ENCODE data around the gene EIF2S3. TPM values are rescaled to one million over a fixed set of nuclear protein-coding genes. Genes with fewer than 3 reads are reported as not detected.

Gene EIF2S3
- 315 TPM for polyA plus RNA-seq (2013)

DNA sequence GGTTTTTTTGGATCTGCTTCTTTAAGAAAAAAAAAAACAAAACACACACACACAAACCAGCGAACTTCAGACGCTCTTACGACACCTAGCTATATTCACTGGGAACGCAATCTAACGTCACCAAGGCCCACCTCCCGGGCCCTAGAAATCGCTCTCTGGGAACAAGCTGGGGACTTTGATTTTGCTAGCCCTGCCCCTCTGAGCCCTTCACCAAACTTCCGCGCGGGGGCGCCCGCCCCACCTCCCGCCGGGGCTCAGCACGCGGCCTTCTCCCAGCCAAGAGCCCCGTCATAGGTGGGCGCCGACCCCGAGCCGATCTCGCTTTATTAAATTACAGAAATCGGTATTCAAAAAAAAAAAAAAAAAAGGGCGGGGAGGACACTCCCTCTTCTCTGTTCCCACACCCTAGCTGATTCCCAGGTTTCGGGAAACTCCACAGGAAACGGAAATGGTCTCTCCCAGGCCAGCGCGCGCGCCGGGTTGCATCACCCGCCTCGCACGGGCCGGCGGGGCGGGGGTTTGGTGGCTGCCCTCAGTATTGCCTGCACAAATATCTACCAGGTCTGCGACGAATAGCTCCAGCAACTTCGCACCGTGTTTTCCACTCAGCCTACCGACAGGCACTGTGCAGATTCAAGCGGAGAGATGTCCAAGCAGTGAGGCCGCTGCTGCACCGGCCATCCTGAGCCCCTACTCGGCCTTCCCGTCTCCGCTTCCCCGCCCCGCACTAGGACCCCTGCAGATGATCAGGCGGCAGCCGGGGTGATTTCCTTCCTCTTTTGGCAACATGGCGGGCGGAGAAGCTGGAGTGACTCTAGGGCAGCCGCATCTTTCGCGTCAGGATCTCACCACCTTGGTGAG lies at the start of gene EIF2S3:
Gene EIF2S3 (plus strand): TSS at position 775 of the 861 bp plus-strand sequence. CDS start 13 bp downstream, at position 788.
- Histone ChIP-seq H3K27ac (ENCODE audit: insufficient read depth in 1 of 2, low read depth in 1 of 2, low read length in 2 of 2, poor library complexity in 1 of 2, severe bottlenecking in 2 of 2) (peak within 1 kb of the TSS in 1 of 2 experiments; percentile 90), H3K4me3 (ENCODE audit: control insufficient read depth in 1 of 7, extremely low read depth in 1 of 7, insufficient read depth in 4 of 7, low read depth in 2 of 7, low read length in 6 of 7) (peak within 1 kb of the TSS in 4 of 7 experiments; percentile 53 to 98 (median 96)), H3K9me3 (ENCODE audit: control extremely low read depth in 1 of 5, control insufficient read depth in 4 of 5, insufficient read depth in 2 of 5, low read depth in 1 of 5, low read length in 4 of 5) (no peaks in the 10 kb centered on the region), H3K27me3 (replicated peaks in 2 of 5; ENCODE audit: control insufficient read depth in 4 of 5, insufficient read depth in 5 of 5, low read length in 4 of 5) (no peaks in the 10 kb centered on the region), H3K4me1 (ENCODE audit: control extremely low read depth in 1 of 4, control insufficient read depth in 4 of 4, insufficient read depth in 4 of 4, low read length in 3 of 4) (peaks cover 0 to 11% (median 3%) of the 10 kb centered on the region in 4 experiments), H3K36me3 (ENCODE audit: control insufficient read depth in 4 of 4, insufficient read depth in 4 of 4, low read length in 3 of 4) (peaks cover 2 to 22% (median 14%) of the 10 kb centered on the region in 4 experiments)
- DNase-seq = peak; percentile 95 to 98 (median 98)
- ChIA-PET POLR2A (interaction anchor here (0.6 to 2.2 kb wide), 6 partner anchors 29 to 176 kb away, joined by 3 to 10 read pairs (median 5); partner anchors contain the start of genes APOO and CXorf58), CTCF (interaction anchor here (0.9 to 1.8 kb wide), 9 partner anchors 11 to 153 kb away, joined by 3 to 14 read pairs (median 4); partner anchors contain the start of gene KLHL15)
- WGBS (ENCODE audit: insufficient coverage) = 3% methylated on average over 39 of the region's 57 CpGs

DNA sequence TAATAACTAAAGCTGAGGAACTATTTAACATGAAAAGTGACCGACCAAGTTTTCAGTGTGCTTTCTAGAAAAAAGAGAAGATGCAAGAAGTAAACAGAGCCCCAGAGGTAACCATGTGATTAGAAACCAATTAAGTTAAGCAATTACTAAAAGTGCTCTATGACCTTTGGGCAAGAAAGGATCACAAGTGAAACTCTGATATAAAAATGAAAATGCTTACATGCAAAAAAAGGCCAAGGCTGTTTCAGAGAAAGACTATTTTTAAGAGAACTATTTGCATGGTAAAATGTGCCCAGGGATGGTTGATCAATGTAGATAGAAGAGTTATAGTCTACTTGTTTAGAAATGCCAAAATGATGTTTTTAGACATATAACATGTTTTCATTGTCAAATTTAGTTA lies 49.7 kb upstream of the EIF2S3 start:
- ChIA-PET POLR2A (interaction anchor here (0.6 kb wide), 1 partner anchor 262 kb away, joined by 3 read pairs; the partner anchor contains the start of gene ACOT9), CTCF (no interaction called here)
- H3K4me3 ChIP-seq (ENCODE audit: control insufficient read depth in 1 of 7, extremely low read depth in 1 of 7, insufficient read depth in 4 of 7, low read depth in 2 of 7, low read length in 6 of 7) = no peak overlapping the region
- no peak overlapping the region for H3K27ac ChIP-seq (ENCODE audit: insufficient read depth in 1 of 2, low read depth in 1 of 2, low read length in 2 of 2, poor library complexity in 1 of 2, severe bottlenecking in 2 of 2)
- no peak for DNase-seq
- WGBS (ENCODE audit: insufficient coverage) = 83% methylated on average over 1 of the region's 1 CpG
- H3K36me3 ChIP-seq (ENCODE audit: control insufficient read depth in 4 of 4, insufficient read depth in 4 of 4, low read length in 3 of 4) = peaks cover 0 to 13% (median 6%) of the 10 kb centered on the region in 4 experiments
- H3K4me1 ChIP-seq (ENCODE audit: control extremely low read depth in 1 of 4, control insufficient read depth in 4 of 4, insufficient read depth in 4 of 4, low read length in 3 of 4) = no peaks in the 10 kb centered on the region
- H3K9me3 ChIP-seq (ENCODE audit: control extremely low read depth in 1 of 5, control insufficient read depth in 4 of 5, insufficient read depth in 2 of 5, low read depth in 1 of 5, low read length in 4 of 5) = no peaks in the 10 kb centered on the region
- peaks cover 0 to 2% (median 0%) of the 10 kb centered on the region in 5 experiments for H3K27me3 ChIP-seq (replicated peaks in 2 of 5; ENCODE audit: control insufficient read depth in 4 of 5, insufficient read depth in 5 of 5, low read length in 4 of 5)

DNA sequence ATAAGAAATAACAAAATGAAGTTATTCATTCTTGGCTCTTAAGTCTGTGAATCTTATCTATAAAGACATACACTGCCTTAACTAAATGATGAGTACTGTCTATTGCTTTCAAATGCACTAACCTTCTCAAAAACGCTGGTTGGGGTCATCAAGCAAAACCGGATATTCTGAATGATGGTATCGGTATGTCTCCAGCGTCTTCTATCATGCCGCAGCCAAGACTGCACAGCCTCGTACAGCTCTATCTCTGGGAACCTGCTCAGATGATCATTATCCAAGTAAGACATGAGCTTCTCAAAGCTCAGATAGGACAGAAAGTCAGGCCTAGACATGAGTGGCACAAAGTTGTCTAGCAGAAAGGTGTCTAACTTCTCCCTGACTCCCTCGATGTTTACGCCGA lies 48.9 kb upstream of the EIF2S3 start:
- H3K9me3 ChIP-seq (ENCODE audit: control extremely low read depth in 1 of 5, control insufficient read depth in 4 of 5, insufficient read depth in 2 of 5, low read depth in 1 of 5, low read length in 4 of 5) = no peaks in the 10 kb centered on the region
- WGBS (ENCODE audit: insufficient coverage) = 89% methylated on average over 9 of the region's 9 CpGs
- no peak overlapping the region for H3K4me3 ChIP-seq (ENCODE audit: control insufficient read depth in 1 of 7, extremely low read depth in 1 of 7, insufficient read depth in 4 of 7, low read depth in 2 of 7, low read length in 6 of 7)
- ChIA-PET POLR2A (no interaction called here), CTCF (no interaction called here)
- H3K36me3 ChIP-seq (ENCODE audit: control insufficient read depth in 4 of 4, insufficient read depth in 4 of 4, low read length in 3 of 4) = peaks cover 0 to 11% (median 6%) of the 10 kb centered on the region in 4 experiments
- DNase-seq = no peak
- H3K27me3 ChIP-seq (replicated peaks in 2 of 5; ENCODE audit: control insufficient read depth in 4 of 5, insufficient read depth in 5 of 5, low read length in 4 of 5) = peaks cover 0 to 7% (median 0%) of the 10 kb centered on the region in 5 experiments
- H3K4me1 ChIP-seq (ENCODE audit: control extremely low read depth in 1 of 4, control insufficient read depth in 4 of 4, insufficient read depth in 4 of 4, low read length in 3 of 4) = no peaks in the 10 kb centered on the region
- no peak overlapping the region for H3K27ac ChIP-seq (ENCODE audit: insufficient read depth in 1 of 2, low read depth in 1 of 2, low read length in 2 of 2, poor library complexity in 1 of 2, severe bottlenecking in 2 of 2)

DNA sequence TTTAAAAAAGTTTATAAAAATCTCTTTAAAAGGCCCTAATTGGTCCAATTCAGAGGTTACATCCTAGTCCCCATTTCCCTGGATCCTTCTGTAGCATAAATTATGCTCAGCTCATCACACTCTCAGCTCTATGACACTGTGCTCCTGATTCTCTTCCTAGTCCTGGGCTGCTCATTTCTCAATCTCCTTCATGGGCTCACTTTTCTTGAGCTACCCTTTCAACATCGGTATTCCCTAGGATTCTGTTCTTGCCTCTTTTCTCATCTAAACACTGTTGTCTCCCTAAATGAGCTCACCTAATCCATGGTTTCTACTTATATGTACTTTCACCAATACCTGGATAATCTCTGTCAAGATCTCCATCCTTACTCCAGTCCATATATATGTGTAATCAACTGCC lies 42.5 kb upstream of the EIF2S3 start:
- H3K9me3 ChIP-seq (ENCODE audit: control extremely low read depth in 1 of 5, control insufficient read depth in 4 of 5, insufficient read depth in 2 of 5, low read depth in 1 of 5, low read length in 4 of 5) = no peaks in the 10 kb centered on the region
- no peaks in the 10 kb centered on the region for H3K4me1 ChIP-seq (ENCODE audit: control extremely low read depth in 1 of 4, control insufficient read depth in 4 of 4, insufficient read depth in 4 of 4, low read length in 3 of 4)
- no peak overlapping the region for H3K27ac ChIP-seq (ENCODE audit: insufficient read depth in 1 of 2, low read depth in 1 of 2, low read length in 2 of 2, poor library complexity in 1 of 2, severe bottlenecking in 2 of 2)
- DNase-seq = no peak
- H3K36me3 ChIP-seq (ENCODE audit: control insufficient read depth in 4 of 4, insufficient read depth in 4 of 4, low read length in 3 of 4) = peaks cover 0 to 2% (median 0%) of the 10 kb centered on the region in 4 experiments
- no peak overlapping the region for H3K4me3 ChIP-seq (ENCODE audit: control insufficient read depth in 1 of 7, extremely low read depth in 1 of 7, insufficient read depth in 4 of 7, low read depth in 2 of 7, low read length in 6 of 7)
- peaks cover 0 to 14% (median 0%) of the 10 kb centered on the region in 5 experiments for H3K27me3 ChIP-seq (replicated peaks in 2 of 5; ENCODE audit: control insufficient read depth in 4 of 5, insufficient read depth in 5 of 5, low read length in 4 of 5)
- WGBS (ENCODE audit: insufficient coverage) = 90% methylated on average over 1 of the region's 1 CpG
- ChIA-PET POLR2A (interaction anchor here (0.9 to 1.1 kb wide), 2 partner anchors 11 to 13 kb away, joined by 3 read pairs; no protein-coding TSS in a partner anchor), CTCF (interaction anchor here (0.7 to 1.5 kb wide), 3 partner anchors 9 to 20 kb away, joined by 3 to 4 read pairs (median 4); no protein-coding TSS in a partner anchor)

DNA sequence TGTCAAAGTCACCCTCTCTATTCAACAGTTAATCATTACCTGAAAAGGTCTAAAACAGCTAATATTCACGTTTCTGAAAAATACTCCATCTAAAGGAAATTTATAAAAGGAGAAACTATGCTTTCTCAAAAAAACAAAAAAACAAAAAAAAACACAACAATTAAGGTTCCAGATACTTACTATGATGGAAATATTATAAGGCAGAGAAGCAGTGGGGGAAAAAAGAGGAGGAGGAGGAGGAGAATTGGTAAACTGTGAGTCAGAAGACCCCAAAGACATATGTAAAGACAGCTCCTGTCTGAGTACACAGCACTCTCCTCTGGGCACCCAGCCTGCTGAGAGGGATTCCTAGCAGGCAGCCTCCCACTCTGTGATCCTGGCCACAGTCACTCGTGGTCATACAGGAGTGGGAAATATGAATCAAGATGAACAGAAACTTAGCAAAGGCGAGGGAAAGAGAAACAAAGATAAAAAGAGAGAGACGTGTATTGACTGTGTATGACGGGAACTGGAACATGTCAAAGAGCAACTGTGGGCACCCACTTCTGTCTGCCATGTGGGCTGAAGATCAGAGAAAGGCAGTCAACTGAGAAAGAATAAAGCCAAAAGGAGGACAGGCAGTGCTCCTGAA lies 40.3 kb upstream of the EIF2S3 start:
- Histone ChIP-seq H3K9me3 (ENCODE audit: control extremely low read depth in 1 of 5, control insufficient read depth in 4 of 5, insufficient read depth in 2 of 5, low read depth in 1 of 5, low read length in 4 of 5) (no peaks in the 10 kb centered on the region), H3K27me3 (replicated peaks in 2 of 5; ENCODE audit: control insufficient read depth in 4 of 5, insufficient read depth in 5 of 5, low read length in 4 of 5) (peaks cover 0 to 14% (median 0%) of the 10 kb centered on the region in 5 experiments), H3K4me1 (ENCODE audit: control extremely low read depth in 1 of 4, control insufficient read depth in 4 of 4, insufficient read depth in 4 of 4, low read length in 3 of 4) (peaks cover 0 to 1% (median under 1%) of the 10 kb centered on the region in 4 experiments), H3K36me3 (ENCODE audit: control insufficient read depth in 4 of 4, insufficient read depth in 4 of 4, low read length in 3 of 4) (peaks cover 0 to 2% (median 0%) of the 10 kb centered on the region in 4 experiments), H3K4me3 (ENCODE audit: control insufficient read depth in 1 of 7, extremely low read depth in 1 of 7, insufficient read depth in 4 of 7, low read depth in 2 of 7, low read length in 6 of 7) (no peak overlapping the region), H3K27ac (ENCODE audit: insufficient read depth in 1 of 2, low read depth in 1 of 2, low read length in 2 of 2, poor library complexity in 1 of 2, severe bottlenecking in 2 of 2) (no peak overlapping the region)
- 55% methylated on average over 4 of the region's 5 CpGs for WGBS (ENCODE audit: insufficient coverage)
- ChIA-PET POLR2A (interaction anchor here (0.7 kb wide), 1 partner anchor 68 kb away, joined by 3 read pairs; no protein-coding TSS in a partner anchor), CTCF (interaction anchor here (0.8 kb wide), 1 partner anchor 113 kb away, joined by 3 read pairs; no protein-coding TSS in a partner anchor)
- DNase-seq = no peak

DNA sequence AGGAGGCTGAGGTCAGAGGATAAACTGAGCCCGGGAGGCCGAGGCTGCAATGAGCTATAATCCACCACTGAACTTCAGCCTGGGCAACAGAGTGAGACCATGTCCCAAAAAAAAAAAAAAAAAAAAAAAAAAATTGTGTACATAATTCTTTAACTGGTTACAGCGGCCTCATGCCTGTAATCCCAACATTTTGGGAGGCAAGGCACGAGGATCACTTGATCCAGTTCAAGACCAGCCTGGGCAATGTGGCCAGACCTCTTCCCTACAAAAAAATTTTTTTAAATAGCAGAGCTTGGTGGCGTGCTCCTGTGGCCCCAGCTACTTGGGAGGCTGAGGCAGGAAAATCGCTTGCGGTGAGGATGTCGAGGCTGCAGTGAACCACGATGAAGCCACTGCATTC lies 37.1 kb upstream of the EIF2S3 start:
- Histone ChIP-seq H3K27ac (ENCODE audit: insufficient read depth in 1 of 2, low read depth in 1 of 2, low read length in 2 of 2, poor library complexity in 1 of 2, severe bottlenecking in 2 of 2) (no peak overlapping the region), H3K4me3 (ENCODE audit: control insufficient read depth in 1 of 7, extremely low read depth in 1 of 7, insufficient read depth in 4 of 7, low read depth in 2 of 7, low read length in 6 of 7) (no peak overlapping the region), H3K9me3 (ENCODE audit: control extremely low read depth in 1 of 5, control insufficient read depth in 4 of 5, insufficient read depth in 2 of 5, low read depth in 1 of 5, low read length in 4 of 5) (no peaks in the 10 kb centered on the region), H3K36me3 (ENCODE audit: control insufficient read depth in 4 of 4, insufficient read depth in 4 of 4, low read length in 3 of 4) (peaks cover 0 to 2% (median 0%) of the 10 kb centered on the region in 4 experiments), H3K27me3 (replicated peaks in 2 of 5; ENCODE audit: control insufficient read depth in 4 of 5, insufficient read depth in 5 of 5, low read length in 4 of 5) (peaks cover 0 to 8% (median 0%) of the 10 kb centered on the region in 5 experiments), H3K4me1 (ENCODE audit: control extremely low read depth in 1 of 4, control insufficient read depth in 4 of 4, insufficient read depth in 4 of 4, low read length in 3 of 4) (peaks cover 2 to 11% (median 6%) of the 10 kb centered on the region in 4 experiments)
- DNase-seq = no peak
- POLR2A ChIA-PET = no interaction called here
- WGBS (ENCODE audit: insufficient coverage) = 82% methylated on average over 3 of the region's 9 CpGs
- CTCF ChIA-PET = no interaction called here
